ENCODE data around the gene PNKP.

Gene PNKP

DNA sequence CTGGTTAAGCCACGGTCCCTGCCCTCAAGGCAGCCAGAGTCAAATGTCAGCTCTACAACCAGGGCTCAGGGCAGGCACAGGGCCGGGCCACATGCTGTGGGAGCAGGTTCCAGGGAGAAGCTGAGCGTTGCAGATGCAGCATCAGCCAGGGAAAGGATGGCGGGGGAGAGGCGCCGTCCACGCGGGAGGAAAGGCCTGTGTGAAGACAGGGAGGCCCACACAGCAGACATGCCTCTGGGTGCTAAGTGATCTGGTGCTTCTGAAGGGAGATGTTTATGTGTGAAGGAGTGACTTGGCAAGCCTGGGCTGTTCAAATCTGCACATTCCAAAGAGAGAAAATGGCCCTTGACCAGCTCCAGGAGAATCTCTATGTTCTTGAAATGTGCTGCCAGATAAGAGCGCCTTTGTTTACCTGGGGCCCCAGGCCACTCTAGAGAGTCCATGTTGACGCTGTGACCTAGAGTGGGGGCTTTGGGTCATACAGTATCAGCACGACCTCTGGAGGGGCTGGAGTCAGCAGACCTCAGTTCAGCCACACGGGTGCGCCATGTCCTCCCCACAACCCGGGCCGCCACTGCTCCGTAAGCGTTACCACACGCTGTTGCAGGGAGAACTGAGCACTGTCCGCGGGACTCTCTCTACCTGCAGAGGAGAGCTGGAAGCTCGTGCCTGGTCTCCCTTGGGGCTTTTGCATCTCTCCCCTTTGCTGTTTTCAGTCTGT, 45.7 kb upstream of the PNKP start:
- no peak overlapping the region for H2AFZ ChIP-seq (ENCODE audit: low read depth, low read length, severe bottlenecking)
- H4K20me1 ChIP-seq (ENCODE audit: low read depth, low read length) = no peaks in the 10 kb centered on the region
- H3K36me3 ChIP-seq (ENCODE audit: low read length) = no peaks in the 10 kb centered on the region
- H3F3A ChIP-seq (ENCODE audit: insufficient read depth) = 0 out of 2 replicates have a peak, but pooled peaks cover 8% of the 10 kb centered on the region
- H3K4me3 ChIP-seq (ENCODE audit: insufficient read depth, low read length, poor library complexity, severe bottlenecking) = no peak overlapping the region
- no peaks in the 10 kb centered on the region for H3K9me2 ChIP-seq (replicated peaks; ENCODE audit: insufficient read depth, low read length)
- no peaks in the 10 kb centered on the region for H3K9me3 ChIP-seq (ENCODE audit: insufficient read depth, low read length)
- no peaks in the 10 kb centered on the region for H3K27me3 ChIP-seq (ENCODE audit: low read length)
- no peak overlapping the region for H3K9ac ChIP-seq (ENCODE audit: low read length)
- H3K4me2 ChIP-seq (ENCODE audit: low read depth, low read length, poor library complexity, severe bottlenecking) = no peak overlapping the region
- H3K27ac ChIP-seq (ENCODE audit: low read depth, low read length) = no peak overlapping the region
- H3K79me2 ChIP-seq (ENCODE audit: insufficient read depth, low read length) = peaks cover 44% of the 10 kb centered on the region
- TF ChIP-seq EZH2phosphoT487 (conservative IDR thresholded peaks at IDR 0.05; ENCODE audit: low read length) = no peak
- TF ChIP-seq, protein P1, sequence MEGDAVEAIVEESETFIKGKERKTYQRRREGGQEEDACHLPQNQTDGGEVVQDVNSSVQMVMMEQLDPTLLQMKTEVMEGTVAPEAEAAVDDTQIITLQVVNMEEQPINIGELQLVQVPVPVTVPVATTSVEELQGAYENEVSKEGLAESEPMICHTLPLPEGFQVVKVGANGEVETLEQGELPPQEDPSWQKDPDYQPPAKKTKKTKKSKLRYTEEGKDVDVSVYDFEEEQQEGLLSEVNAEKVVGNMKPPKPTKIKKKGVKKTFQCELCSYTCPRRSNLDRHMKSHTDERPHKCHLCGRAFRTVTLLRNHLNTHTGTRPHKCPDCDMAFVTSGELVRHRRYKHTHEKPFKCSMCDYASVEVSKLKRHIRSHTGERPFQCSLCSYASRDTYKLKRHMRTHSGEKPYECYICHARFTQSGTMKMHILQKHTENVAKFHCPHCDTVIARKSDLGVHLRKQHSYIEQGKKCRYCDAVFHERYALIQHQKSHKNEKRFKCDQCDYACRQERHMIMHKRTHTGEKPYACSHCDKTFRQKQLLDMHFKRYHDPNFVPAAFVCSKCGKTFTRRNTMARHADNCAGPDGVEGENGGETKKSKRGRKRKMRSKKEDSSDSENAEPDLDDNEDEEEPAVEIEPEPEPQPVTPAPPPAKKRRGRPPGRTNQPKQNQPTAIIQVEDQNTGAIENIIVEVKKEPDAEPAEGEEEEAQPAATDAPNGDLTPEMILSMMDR (IDR thresholded peaks at IDR 0.05; ENCODE audit: insufficient read depth, low read length, poor library complexity, severe bottlenecking) = no peak

DNA sequence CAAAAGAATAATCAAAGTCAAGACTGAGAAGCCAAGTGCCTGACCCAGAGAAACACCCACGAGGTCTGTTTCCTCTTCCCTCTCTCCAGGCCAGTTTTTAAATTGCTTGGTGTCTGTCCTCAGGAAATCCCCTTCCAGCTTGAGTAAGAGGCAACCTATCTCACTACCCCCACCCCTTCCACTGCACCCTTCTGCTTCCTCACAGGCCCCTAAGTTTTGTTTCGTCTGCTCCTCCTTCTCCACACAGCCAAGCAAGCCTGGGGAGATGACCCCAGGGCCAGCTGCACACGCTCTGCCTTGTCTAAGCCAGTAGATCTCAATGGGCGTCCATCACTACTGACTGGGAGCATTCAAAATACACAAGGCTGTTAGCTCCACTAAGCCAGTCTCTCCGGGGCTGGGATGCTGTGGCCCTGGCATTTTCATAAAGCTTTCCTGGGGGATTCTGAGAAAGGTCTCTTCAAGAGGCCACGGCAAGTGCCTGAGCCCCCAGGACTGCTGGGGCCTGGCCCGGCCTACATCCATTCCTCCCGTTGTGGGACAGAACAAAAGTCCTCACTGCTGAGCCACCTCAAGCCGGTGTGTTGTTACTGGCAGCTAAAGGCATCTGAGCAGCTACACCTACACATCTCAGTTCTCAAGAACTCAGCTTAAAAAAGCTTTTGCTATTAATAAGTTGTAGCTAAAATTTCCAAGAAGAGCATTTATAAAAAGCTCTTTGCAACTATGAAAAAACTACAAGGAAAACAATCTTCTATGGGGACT, 44.2 kb upstream of the PNKP start:
- no peak overlapping the region for H3K4me2 ChIP-seq (ENCODE audit: low read depth, low read length, poor library complexity, severe bottlenecking)
- H3K9me3 ChIP-seq (ENCODE audit: insufficient read depth, low read length) = no peaks in the 10 kb centered on the region
- no peak overlapping the region for H3K4me3 ChIP-seq (ENCODE audit: insufficient read depth, low read length, poor library complexity, severe bottlenecking)
- H3K79me2 ChIP-seq (ENCODE audit: insufficient read depth, low read length) = peaks cover 28% of the 10 kb centered on the region; the same call in 1 of the 2 replicates
- H3K27ac ChIP-seq (ENCODE audit: low read depth, low read length) = peak overlapping the region; percentile 44
- TF ChIP-seq, protein P1 (IDR thresholded peaks at IDR 0.05; ENCODE audit: insufficient read depth, low read length, poor library complexity, severe bottlenecking) = no peak
- no peak for TF ChIP-seq EZH2phosphoT487 (conservative IDR thresholded peaks at IDR 0.05; ENCODE audit: low read length)
- no peaks in the 10 kb centered on the region for H3K27me3 ChIP-seq (ENCODE audit: low read length)
- H3K36me3 ChIP-seq (ENCODE audit: low read length) = no peaks in the 10 kb centered on the region
- H3F3A ChIP-seq (ENCODE audit: insufficient read depth) = peaks cover 13% of the 10 kb centered on the region; the same call in 1 of the 2 replicates
- no peak overlapping the region for H2AFZ ChIP-seq (ENCODE audit: low read depth, low read length, severe bottlenecking)
- H3K9me2 ChIP-seq (replicated peaks; ENCODE audit: insufficient read depth, low read length) = no peaks in the 10 kb centered on the region
- H4K20me1 ChIP-seq (ENCODE audit: low read depth, low read length) = no peaks in the 10 kb centered on the region
- no peak overlapping the region; the same call in 1 of the 2 replicates for H3K9ac ChIP-seq (ENCODE audit: low read length)

DNA sequence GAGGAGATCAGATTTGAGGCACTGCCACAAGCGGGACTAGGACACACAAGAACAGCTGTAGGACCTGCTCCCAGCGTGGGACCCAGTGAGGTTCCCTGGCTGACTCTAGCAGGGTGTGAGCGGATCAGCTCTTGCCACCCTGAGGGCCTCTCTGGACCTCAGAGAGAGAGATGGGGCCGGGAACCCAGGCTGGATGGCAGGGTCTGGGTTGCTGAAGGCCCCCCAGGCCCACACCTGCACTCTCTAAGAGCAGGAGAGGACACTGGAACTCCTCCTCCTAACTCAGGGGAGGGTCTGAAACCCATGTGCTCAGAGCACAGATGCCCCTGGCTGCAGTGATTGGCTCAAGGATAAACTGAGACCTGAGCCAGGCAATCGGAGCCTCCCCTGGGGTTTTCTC, 42.8 kb upstream of the PNKP start:
- Histone ChIP-seq H2AFZ (ENCODE audit: low read depth, low read length, severe bottlenecking) (no peak overlapping the region), H3F3A (ENCODE audit: insufficient read depth) (peaks cover 17% of the 10 kb centered on the region; the same call in 1 of the 2 replicates), H3K36me3 (ENCODE audit: low read length) (no peaks in the 10 kb centered on the region), H3K4me3 (ENCODE audit: insufficient read depth, low read length, poor library complexity, severe bottlenecking) (no peak overlapping the region), H3K79me2 (ENCODE audit: insufficient read depth, low read length) (peaks cover 18% of the 10 kb centered on the region; the same call in 1 of the 2 replicates), H3K9me3 (ENCODE audit: insufficient read depth, low read length) (no peaks in the 10 kb centered on the region), H3K9ac (ENCODE audit: low read length) (no peak overlapping the region), H4K20me1 (ENCODE audit: low read depth, low read length) (no peaks in the 10 kb centered on the region), H3K9me2 (replicated peaks; ENCODE audit: insufficient read depth, low read length) (no peaks in the 10 kb centered on the region), H3K4me2 (ENCODE audit: low read depth, low read length, poor library complexity, severe bottlenecking) (no peak overlapping the region), H3K27me3 (ENCODE audit: low read length) (no peaks in the 10 kb centered on the region), H3K27ac (ENCODE audit: low read depth, low read length) (no peak overlapping the region)
- no peak for TF ChIP-seq EZH2phosphoT487 (conservative IDR thresholded peaks at IDR 0.05; ENCODE audit: low read length)
- TF ChIP-seq, protein P1 (IDR thresholded peaks at IDR 0.05; ENCODE audit: insufficient read depth, low read length, poor library complexity, severe bottlenecking) = no peak
